NB4 (cell line): ENCODE data around the gene SMC1B.
"Not testable (repeated sequence)": the region's sequence is repeated elsewhere in the genome, so short reads cannot be mapped to it uniquely, and the experiment has no call there.

Experiments
- DNase-seq: peaks from one replicate; pipeline ENCODE4 v3.0.0; 2010; ENCODE audit warnings: low read depth
- H3K4me3 ChIP-seq: one replicate; pipeline ENCODE4 v1.5.1; 2011; ENCODE audit warnings: mild to moderate bottlenecking, low read depth, low read length, moderate library complexity
- MYC ChIP-seq: IDR thresholded peaks from 2 replicates; pipeline ENCODE4 v1.6.1; 2011; ENCODE audit warnings: low read depth, low read length
- POLR2A ChIP-seq: IDR thresholded peaks from 2 replicates; pipeline ENCODE4 v1.6.1; 2011; ENCODE audit warnings: mild to moderate bottlenecking; ENCODE audit not compliant: insufficient read length; ENCODE audit errors: extremely low read depth
- TF ChIP-seq, protein P1 (sequence below): IDR thresholded peaks from one replicate; pipeline ENCODE4 v1.5.1; 2012; ENCODE audit warnings: low read depth, low read length
- TF ChIP-seq, protein P2 (sequence below): IDR thresholded peaks from 2 replicates; pipeline ENCODE4 v1.6.1; 2011; ENCODE audit warnings: low read depth, low read length

SMC1B gene

DNA sequence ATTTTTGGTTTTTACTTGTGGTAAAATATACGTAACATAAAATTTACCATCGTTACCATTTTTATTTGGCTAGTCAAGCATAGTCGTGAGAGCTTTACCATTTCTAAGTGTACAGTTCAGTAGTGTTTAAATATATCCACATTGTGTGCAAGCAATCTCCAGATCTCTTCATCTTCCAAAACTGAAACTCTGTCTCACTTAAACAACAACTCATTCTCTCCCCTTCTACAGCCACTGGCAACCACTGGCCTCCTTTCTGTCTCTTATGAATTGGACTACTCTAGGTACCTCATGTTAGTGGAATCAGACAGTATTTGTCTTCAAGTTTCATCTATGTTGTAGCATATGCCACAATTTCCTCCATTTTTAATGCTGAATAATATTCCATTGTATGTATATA, 37.4 kb downstream of the SMC1B start:
- DNase-seq, result no peak
- TF ChIP-seq, protein P1, sequence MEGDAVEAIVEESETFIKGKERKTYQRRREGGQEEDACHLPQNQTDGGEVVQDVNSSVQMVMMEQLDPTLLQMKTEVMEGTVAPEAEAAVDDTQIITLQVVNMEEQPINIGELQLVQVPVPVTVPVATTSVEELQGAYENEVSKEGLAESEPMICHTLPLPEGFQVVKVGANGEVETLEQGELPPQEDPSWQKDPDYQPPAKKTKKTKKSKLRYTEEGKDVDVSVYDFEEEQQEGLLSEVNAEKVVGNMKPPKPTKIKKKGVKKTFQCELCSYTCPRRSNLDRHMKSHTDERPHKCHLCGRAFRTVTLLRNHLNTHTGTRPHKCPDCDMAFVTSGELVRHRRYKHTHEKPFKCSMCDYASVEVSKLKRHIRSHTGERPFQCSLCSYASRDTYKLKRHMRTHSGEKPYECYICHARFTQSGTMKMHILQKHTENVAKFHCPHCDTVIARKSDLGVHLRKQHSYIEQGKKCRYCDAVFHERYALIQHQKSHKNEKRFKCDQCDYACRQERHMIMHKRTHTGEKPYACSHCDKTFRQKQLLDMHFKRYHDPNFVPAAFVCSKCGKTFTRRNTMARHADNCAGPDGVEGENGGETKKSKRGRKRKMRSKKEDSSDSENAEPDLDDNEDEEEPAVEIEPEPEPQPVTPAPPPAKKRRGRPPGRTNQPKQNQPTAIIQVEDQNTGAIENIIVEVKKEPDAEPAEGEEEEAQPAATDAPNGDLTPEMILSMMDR, result no peak
- TF ChIP-seq MYC, result no peak
- TF ChIP-seq, protein P2, sequence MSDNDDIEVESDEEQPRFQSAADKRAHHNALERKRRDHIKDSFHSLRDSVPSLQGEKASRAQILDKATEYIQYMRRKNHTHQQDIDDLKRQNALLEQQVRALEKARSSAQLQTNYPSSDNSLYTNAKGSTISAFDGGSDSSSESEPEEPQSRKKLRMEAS, result no peak
- no peak for TF ChIP-seq POLR2A

DNA sequence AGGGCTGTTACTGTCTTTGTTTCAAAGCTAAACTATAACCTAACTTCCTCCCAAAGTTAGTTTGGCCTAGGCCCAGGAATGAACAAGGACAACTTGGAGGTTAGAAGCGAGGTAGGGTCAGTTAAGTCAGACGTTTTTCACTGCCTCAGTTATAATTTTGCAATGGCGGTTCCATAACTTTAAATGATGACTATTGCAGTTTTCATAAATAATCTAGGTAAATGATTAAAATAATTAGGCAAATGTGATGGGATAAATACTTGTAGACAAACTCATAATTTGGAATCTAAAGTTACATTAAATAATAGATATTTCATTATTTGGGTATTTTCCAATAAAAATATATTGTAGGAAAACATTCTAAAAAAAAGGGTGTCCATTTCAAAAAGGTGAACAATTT, 39.8 kb downstream of the SMC1B start:
- DNase-seq, H3K4me3 ChIP-seq: not testable (repeated sequence)

More for the DNA sequence above, 37.4 kb downstream of the SMC1B start:
- no peak overlapping the region for H3K4me3 ChIP-seq

DNA sequence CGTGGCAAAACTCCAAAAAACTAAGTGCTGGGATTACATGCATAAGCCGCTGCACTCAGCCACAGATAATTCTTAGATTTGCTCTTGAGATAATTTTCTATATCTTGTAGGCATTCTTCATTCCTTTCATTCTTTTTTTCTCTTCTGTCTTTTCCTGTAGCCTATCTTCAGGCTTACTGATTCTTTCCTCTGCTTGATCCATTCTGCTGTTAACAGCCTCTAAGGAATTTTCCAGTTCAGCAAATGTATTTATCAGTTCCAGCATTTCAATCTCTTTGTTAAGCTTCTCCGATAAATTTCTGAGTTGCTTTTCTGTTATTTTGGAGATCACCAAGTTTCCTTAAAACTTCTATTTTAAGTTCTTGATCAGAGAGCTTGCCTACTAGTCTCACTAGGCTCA, 46.7 kb downstream of the SMC1B start:
- H3K4me3 ChIP-seq, result no peak overlapping the region
- DNase-seq, result no peak
- TF ChIP-seq, protein P1, result no peak
- TF ChIP-seq, protein P2, result no peak
- TF ChIP-seq POLR2A (no peak), MYC (no peak)

DNA sequence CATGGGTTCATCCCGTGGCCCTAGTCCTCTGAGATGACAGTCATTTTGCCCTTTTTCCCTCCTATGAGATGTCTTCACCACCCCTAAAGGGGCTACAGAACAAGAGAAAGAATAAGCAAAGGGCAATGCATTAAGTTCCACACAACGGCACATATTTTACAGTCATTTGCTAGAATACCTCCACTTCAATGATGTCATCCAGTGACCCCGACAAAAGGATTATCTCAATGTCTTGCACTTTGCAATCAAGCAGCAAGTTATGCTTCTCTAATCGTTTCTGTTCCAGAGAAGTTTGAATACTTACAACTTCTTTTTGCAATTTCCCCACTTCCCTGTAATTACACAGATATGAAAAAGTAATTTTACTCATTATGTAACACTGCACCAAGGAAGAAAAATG, 53.8 kb downstream of the SMC1B start:
- TF ChIP-seq, protein P1, result no peak
- TF ChIP-seq, protein P2, result no peak
- TF ChIP-seq POLR2A (no peak), MYC (no peak)
- no peak for DNase-seq

DNA sequence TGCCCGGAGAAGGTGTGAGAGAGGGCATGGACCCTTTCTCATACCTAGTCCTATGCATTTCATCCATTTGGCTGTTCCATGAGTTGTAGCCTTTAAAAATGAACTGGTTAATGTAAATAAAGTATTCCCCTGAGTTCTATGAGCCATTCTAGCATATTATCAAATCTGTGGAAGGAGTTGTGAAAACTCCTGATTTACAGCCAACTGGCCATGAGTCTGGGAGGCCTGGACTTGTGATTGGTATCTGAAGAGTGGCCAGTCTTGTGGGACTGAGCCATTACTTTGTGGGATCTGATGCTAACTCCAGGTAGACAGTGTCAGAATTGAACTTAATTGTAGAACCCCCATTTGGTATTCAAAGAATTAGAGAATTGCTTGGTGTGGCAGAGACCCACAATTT, 55.3 kb downstream of the SMC1B start:
- DNase-seq, result no peak
- TF ChIP-seq MYC (no peak), POLR2A (no peak)
- TF ChIP-seq, protein P1, result no peak
- TF ChIP-seq, protein P2, result no peak
- no peak overlapping the region for H3K4me3 ChIP-seq

More for the DNA sequence above, 53.8 kb downstream of the SMC1B start:
- no peak overlapping the region for H3K4me3 ChIP-seq

DNA sequence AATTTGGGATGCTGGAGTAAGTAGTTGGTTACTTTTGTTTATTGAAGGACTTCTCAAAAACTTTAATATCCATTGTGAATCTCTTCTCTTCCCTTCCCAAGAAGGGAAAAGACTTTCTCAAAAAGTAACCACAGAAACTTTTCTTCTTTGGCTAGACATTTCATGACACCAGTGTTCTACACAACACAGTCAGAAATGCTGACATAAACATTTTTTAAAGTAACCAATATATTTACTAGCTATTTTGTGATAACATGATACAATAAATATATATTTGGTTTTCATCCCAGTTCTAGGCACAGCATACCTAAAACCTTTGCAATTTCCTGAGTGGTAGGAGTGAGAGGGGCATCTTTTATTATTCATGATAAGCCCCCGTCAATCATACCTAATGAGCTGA, 55.9 kb downstream of the SMC1B start:
- H3K4me3 ChIP-seq, result no peak overlapping the region
- DNase-seq, result no peak
- TF ChIP-seq POLR2A (no peak), MYC (no peak)
- TF ChIP-seq, protein P1, result no peak
- TF ChIP-seq, protein P2, result no peak
